Neural crest cell (in vitro differentiated cells): ENCODE results near the gene STARD10. TPM values are rescaled to one million over a fixed set of nuclear protein-coding genes. Genes with fewer than 3 reads are reported as not detected.
A peak's percentile ranks its signal among the peaks of the same experiment; 100 is the strongest.

ENCODE experiments used
- DNase-seq: peaks from one replicate; pipeline ENCODE4 v3.0.0; 2021; ENCODE audit warnings: low read depth, mixed read lengths, low spot score
- H3K27ac Mint-ChIP-seq: one replicate; pipeline ENCODE4 v1.8.0; 2021; ENCODE audit warnings: mild to moderate bottlenecking, mixed read lengths; ENCODE audit not compliant: unreplicated experiment
- H3K27me3 Mint-ChIP-seq: 2 replicates; pipeline ENCODE4 v1.8.0; 2021; ENCODE audit warnings: low read depth, mild to moderate bottlenecking, mixed read lengths
- H3K36me3 Mint-ChIP-seq: 2 replicates; pipeline ENCODE4 v1.8.0; 2021; ENCODE audit warnings: low read depth, mild to moderate bottlenecking, mixed read lengths
- H3K4me1 Mint-ChIP-seq: 2 replicates; pipeline ENCODE4 v1.8.0; 2021; ENCODE audit warnings: mixed read lengths
- H3K4me3 Mint-ChIP-seq: one replicate; pipeline ENCODE4 v1.8.0; 2021; ENCODE audit warnings: mild to moderate bottlenecking, mixed read lengths
- H3K9me3 Mint-ChIP-seq: 2 replicates; pipeline ENCODE4 v1.8.0; 2021; ENCODE audit warnings: mixed read lengths
- CTCF ChIP-seq: fragments of 200-600 bp; sonication (generic); conservative IDR thresholded peaks from 2 replicates; pipeline ENCODE4 v1.5.0; 2021; ENCODE audit warnings: antibody characterized with exemption, mild to moderate bottlenecking
- total RNA-seq: library from RNA; stranded (reverse); gene quantifications from 2 replicates; pipeline ENCODE4 v1.2.1, GENCODE V29; 2021

Gene STARD10
- total RNA-seq, 1 donor from 2014 or later: 12.6 TPM

- H3K4me1 Mint-ChIP-seq: peaks cover 32% of the 10 kb centered on the region
- no peaks in the 10 kb centered on the region for H3K9me3 Mint-ChIP-seq
- TF ChIP-seq CTCF: no peak
- H3K4me3 Mint-ChIP-seq: no peak overlapping the region
- H3K36me3 Mint-ChIP-seq: no peaks in the 10 kb centered on the region
- DNase-seq: no peak
- no peaks in the 10 kb centered on the region for H3K27me3 Mint-ChIP-seq
- no peak overlapping the region for H3K27ac Mint-ChIP-seq
Measured at GRCh38 chr11:72716788-72717435, 76.9 kb downstream of the STARD10 start.

GRCh38 chr11:72716290-72716689 lies 77.6 kb downstream of the STARD10 start:
- Mint-ChIP-seq H3K9me3 (no peaks in the 10 kb centered on the region), H3K4me3 (peak overlapping the region; percentile 45), H3K27ac (no peak overlapping the region)

GRCh38 chr11:72712841-72713240 lies 81.0 kb downstream of the STARD10 start:
- TF ChIP-seq CTCF: no peak
- Mint-ChIP-seq H3K27ac (peak overlapping the region; percentile 96), H3K36me3 (no peaks in the 10 kb centered on the region), H3K27me3 (no peaks in the 10 kb centered on the region), H3K4me1 (peaks cover 25% of the 10 kb centered on the region), H3K4me3 (peak overlapping the region; percentile 1), H3K9me3 (no peaks in the 10 kb centered on the region)
- no peak for DNase-seq

More at GRCh38 chr11:72716290-72716689, 77.6 kb downstream of the STARD10 start:
- DNase-seq: no peak
- Mint-ChIP-seq H3K27me3 (no peaks in the 10 kb centered on the region), H3K36me3 (no peaks in the 10 kb centered on the region), H3K4me1 (peaks cover 25% of the 10 kb centered on the region)
- TF ChIP-seq CTCF: no peak

DNA sequence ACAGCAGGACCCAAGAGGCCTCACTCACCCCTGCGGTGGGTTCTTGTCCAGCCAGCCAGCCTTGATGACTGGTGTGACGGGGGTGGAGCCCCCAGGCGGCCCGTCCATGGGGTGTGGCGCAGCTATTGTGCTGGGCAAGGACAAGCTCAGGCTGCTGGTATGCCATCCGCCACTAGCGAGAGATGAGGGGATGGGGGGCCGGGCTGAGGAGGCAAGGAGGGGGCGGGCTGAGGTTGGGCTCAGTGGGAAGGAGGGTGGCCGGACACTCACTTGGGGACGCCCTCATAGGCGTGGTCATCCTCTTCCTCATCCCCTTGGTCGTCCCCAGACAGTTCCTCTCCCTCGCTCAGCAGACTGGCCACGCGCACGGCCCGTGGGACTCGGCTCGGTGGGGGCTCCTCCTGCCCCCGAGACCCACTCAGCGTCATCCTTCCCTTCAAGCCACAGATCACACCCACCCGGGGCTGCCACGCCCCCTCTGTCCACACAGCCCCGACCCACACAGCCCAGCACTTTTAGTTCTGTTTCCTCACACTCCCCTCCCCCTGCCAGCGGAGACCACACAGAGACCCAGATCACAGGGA lies 81.6 kb downstream of the STARD10 start:
- TF ChIP-seq CTCF: no peak
- Mint-ChIP-seq H3K4me3 (peak overlapping the region; percentile 1), H3K27me3 (no peaks in the 10 kb centered on the region), H3K27ac (peak overlapping the region; percentile 96), H3K9me3 (no peaks in the 10 kb centered on the region), H3K4me1 (peaks cover 25% of the 10 kb centered on the region), H3K36me3 (no peaks in the 10 kb centered on the region)
- DNase-seq: no peak

- no peak for DNase-seq
- Mint-ChIP-seq H3K4me1 (peaks cover 27% of the 10 kb centered on the region), H3K9me3 (no peaks in the 10 kb centered on the region), H3K4me3 (no peak overlapping the region), H3K27me3 (no peaks in the 10 kb centered on the region), H3K36me3 (no peaks in the 10 kb centered on the region), H3K27ac (no peak overlapping the region)
- no peak for TF ChIP-seq CTCF
Measured at GRCh38 chr11:72711141-72711540, 82.7 kb downstream of the STARD10 start.
